GM12892 (cell line): ENCODE measurements around the gene TRNT1.

Experiments used
- POLR2A ChIP-seq: IDR thresholded peaks from 2 replicates; pipeline ENCODE4 v1.6.1; 2011; ENCODE audit warnings: low read depth, low read length, control low read depth
- POLR2AphosphoS5 ChIP-seq: IDR thresholded peaks from 2 replicates; pipeline ENCODE4 v1.6.1; 2011; ENCODE audit warnings: low read depth, low read length, control low read depth

GRCh38 chr3:3085782-3086181 is 41.0 kb upstream of the TRNT1 start:
- no peak for TF ChIP-seq POLR2AphosphoS5
- TF ChIP-seq POLR2A: no peak
